GM20431 (cell line): ENCODE measurements around the gene TSC2.

Experiments used
- in situ Hi-C: fragments of 300-500 bp; cut with MseI, MboI; formaldehyde crosslinking; loops from one replicate; pipeline ENCODE4 v1.15.0; 2020; ENCODE audit warnings: low sequenced_read_pairs; ENCODE audit not compliant: unreplicated experiment

The TSC2 gene

DNA sequence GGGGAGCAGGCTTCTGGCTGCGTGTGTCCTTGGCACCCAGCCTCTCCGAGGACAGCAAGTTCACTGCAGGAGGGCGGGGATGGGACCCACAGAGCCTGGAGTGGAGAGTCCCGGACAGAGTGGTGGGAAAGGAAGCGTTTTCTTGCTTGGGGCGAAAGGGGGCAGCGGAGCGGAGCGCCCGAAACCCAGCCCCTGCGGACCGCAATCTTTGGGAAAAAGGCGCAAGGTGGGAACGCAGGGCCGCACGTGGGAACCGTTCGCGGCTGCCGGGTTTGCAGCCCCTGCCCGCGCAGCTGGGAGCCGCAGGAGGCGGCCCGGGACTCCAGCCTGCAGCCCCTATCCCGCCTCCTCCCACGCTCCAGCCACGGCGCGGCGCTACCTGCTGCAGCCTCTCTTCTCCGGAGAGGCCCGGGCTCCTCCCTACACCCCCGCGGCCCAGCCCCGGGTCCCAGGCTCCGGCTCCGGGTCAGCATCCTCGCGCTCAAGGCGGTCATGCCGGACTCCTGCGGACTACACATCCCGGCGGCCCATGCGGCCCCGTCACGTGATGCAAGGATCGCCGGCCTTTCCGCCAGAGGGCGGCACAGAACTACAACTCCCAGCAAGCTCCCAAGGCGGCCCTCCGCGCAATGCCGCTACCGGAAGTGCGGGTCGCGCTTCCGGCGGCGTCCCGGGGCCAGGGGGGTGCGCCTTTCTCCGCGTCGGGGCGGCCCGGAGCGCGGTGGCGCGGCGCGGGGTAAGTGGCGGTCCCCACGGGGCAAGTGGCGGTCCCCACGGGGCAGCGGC, at the start of gene TSC2, which contains the start of gene NTHL1:
Gene TSC2 (plus strand): TSS at position 656 of the 786 bp plus-strand sequence. CDS start 631 bp downstream, outside the sequence.
Gene NTHL1 (minus strand): TSS at position 505 of the 786 bp plus-strand sequence. CDS start 11 bp downstream, at position 494.
- in situ Hi-C loops = no loop called here

DNA sequence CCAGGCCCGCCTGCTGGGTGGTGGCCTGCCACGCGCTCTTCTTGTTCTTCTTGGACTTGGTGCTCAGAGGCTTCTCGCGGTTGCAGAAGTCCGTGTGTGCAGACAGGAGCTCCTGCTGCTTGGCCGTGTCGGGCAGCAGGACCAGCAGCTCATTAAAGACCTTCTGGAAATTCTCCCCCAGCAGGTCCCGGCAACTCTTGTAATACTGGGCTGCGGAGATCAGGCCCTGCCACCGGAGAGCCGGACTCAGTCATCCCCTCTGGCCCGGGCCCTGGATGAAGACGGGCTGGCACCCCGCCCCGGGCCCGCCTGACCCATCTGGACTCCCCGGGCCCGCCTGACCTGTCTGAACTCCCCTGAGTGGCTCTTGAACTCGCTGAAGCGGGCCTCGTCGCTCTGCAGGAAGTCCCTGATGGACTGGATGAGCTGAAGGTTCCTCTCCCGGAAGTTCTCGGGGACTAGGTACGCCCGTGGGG, 49.4 kb upstream of the TSC2 start:
- in situ Hi-C loops = no loop called here

DNA sequence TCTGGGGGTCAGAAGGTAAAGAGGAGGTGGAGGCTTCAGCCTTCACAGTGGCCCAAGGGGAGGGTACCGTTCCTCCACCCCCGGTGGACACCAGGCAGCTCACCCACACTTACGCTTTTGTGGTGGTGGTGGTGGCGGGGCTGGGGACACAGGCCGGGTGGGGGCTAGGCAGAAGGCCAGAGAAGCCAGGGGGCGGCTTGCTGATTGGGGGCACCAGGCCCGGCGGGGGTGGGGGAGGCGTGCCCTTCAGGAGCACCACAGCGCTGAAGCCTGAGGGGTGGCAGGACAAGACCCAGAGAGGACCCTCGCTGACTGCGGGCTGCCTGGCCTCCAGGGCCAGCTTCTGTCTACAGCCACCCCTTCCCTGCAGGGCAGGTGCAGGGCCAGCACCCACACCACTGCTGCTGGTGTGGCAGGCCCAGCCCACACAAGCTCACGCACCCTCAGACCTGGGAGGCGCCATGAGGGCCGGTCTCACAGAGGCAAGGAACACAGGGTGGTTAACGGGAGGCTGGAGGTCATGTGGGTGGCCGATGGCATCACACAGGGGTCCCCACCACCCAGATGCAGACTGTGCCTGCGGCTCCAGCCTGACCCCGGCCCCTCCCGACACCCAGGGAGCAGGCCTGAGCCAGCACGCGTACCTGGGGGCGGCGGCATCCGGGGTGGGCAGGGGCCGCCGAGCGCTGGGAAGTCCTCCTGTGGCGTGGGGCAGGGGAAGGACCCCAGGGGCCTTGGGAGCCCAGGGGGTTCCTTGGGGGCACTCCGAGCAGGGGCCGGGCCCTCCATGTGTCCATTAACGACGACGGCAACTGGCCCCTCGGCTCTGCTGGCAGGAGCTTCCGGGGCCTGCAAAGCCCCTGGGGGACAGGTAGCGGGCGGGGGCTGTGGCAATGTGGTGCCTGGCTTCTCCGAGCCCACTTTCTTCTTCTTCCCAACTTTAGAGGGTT, 48.7 kb upstream of the TSC2 start:
- in situ Hi-C loops = no loop called here

DNA sequence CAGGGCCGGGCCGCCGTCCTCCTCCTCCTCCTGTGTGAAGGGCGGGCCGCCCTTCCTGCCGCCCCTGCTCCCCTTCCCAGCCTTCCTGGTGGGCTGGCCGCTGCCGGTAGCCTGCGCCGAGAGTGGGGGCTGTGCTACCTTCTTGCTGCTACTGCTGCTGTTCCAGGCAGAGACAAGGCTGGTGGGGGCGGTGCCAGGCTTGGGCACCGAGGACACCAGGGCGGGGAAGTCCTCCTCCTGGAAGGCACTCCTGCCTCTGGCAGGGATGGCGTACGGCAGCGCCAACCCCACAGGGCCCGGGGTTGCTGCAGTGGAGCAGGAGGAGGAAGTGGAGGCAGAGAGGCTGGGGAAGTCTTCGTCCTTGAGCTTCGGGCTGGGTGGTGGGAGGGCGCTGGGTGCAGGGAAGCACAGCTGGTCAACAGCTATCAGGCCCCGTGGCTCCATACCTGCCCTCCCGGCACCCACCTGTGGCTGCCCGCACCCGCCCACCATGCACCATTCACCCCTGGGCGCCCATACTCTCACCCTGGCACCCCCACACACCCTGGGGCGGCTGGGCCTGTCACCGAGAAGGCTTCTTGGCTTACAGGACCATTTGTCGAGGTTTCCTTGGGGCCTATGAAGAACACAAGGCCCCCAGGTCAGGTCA, 47.8 kb upstream of the TSC2 start:
- in situ Hi-C loops = no loop called here

DNA sequence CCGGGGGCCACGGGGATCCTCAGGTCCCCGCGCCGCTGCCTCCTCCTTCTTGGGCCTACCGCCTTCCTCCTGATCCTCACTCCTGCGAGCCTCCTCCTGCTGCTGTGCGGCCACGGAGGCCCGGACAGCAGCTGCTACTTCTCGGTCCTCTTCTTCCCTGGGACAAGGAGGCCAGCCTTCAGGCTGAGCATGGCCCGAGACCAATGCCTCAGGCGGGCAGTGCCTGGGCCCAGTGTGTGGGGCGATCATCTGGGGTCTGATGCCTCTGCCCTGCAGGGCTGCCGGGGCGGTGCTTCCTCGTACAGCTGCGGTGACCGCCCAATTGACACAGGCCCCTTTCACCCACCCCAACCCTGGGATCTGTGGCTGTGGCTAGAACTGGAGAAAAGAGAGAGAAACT, 46.8 kb upstream of the TSC2 start:
- in situ Hi-C loops = no loop called here

DNA sequence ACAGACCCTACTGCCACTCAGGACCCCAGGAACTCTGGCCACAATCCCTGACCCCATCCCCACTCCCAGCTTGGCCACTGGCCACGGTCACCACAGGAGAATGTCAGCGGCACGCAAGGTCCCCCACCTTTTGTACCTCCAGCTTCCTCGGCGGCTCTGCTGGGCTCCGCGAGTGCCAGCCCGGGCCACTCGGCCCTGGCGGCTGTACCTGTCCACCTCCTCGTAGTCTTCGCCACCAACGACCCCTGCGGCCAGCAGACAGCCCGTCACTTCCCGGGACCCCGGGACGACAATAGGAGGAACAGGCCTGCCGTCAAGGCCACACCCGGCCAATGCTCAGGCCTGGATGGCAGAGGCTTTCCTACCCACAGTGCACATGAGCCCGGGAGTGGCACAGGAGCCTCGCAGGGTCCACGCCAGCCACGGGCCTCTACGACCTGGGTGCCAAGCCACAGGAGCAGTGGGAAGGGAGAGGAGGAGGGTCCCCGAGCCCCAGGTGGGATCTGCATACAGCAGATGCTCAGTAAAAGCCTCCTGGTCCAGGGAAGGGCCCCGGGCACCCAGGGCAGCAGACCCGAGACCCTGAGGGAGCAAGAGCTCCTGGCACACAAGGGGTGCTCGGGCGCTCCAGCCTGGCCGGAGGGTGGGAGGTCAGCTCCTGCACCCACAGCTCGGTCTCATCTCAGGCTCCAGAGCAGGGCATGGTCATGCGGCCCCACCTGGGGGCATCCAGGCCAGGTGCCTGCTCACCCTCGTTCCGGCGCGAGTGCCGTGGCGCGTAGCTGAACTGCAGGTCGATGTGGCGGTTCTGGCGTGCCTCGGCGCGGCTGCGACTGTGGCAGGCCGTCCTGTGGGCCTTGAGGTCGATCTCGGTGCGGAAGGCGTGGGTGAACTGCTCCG, 46.1 kb upstream of the TSC2 start:
- in situ Hi-C loops = no loop called here

DNA sequence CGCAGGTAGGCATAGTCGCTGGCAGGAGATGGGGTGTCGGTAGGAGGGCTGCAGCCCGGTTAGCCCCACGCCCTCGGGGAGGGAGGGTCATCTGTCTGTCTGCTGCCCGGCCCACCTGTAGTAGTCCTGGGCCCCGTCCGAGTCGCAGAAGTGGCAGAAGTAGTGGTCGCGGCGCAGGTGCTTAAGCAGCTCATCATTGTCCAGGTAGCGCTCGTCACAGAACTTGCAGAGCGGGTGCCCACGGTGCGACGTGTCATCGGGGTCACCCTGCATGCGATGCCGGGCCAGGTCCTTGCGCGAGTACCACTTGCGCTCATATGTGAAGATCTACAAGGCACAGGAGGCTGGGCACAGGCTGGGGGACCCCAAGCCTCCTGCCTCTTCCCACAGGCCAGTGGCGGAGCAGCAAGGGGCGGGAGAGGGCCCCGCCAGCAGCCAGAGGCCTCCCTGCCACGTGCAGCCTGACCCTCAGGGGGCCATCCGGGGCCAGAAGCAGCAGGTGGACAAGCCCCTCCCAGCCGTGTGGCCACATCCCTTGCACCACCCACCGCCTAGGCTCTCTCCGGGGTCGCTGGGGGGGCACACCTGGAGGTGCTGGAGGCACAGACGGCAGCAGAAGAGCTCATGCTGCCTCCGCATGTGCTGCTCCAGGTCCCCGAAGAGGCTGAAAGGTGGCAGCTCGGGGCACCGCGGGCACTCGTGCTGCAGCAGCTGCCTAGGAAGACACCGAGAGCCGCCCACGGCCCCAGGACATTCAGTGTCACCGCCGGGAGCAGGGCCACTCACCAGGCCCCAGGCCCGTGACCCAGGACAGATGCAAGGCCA, 45.2 kb upstream of the TSC2 start:
- in situ Hi-C loops = no loop called here

DNA sequence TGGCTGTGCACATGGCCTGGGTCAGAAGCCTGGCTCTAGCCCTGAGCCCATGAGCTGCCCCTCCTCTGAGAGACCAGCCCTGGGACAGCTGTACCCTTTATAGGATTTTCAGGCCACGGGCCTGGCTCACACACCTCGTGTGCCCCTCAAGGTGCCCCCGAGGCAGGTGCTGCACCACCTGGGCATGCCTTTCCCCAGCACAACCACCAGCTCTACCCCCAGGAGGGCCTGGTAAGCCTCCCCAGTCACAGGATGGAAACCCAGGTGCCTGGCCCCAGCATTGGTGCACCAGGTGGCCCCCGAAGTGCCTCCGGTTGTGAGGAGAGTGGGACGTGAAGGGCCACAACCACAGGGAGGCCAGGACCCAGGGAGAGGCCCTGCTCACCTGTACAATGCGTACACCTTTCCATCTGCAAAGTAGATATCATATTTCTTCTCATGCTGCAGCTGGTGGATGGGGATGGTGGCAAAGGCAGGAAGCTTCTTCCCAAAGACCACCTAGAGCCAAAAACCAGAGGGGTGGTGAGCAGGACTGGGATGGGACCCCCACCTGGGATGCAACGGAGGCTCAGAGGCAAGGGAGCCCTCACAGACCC, 44.5 kb upstream of the TSC2 start:
- in situ Hi-C loops = no loop called here

DNA sequence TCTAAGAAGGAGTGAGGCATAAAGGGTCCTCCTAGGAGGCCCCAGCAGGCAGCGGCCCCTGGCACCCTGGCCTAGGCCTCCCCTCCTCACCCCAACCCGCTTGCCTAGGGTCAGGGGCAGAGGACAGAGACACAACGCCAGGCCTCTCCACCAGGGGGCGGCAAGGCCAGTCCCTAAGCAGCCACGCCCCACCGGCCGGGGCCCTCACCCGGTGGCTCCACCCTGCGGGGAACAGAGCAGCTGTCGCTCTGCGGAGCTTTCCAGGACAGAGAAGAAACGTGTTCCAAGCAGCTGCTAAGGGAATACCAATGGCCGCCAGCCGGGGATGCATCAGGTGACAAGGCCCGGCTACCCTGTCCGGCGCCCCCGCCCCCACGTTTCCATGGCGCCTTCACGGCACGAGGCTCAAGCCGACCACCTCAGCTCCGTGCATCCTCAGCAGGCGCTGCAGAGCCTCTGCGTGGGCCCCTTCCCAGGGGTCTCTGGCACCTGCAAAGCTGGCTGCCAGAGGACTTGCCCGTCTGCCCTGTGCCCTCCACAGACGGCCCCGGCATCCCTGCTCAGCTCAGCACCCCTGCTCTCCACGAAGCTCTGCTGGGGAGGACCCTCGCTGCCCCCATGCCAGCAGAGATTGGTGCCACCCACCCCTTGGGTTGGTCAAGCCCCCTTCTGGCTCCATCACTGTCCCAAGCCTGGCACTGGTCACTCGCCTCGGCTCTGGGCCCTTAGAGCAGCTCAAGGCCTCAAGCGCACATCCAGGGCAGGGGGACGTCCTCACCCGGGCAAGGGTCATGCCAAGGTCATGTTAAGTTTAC, 43.8 kb upstream of the TSC2 start:
- in situ Hi-C loops = no loop called here

DNA sequence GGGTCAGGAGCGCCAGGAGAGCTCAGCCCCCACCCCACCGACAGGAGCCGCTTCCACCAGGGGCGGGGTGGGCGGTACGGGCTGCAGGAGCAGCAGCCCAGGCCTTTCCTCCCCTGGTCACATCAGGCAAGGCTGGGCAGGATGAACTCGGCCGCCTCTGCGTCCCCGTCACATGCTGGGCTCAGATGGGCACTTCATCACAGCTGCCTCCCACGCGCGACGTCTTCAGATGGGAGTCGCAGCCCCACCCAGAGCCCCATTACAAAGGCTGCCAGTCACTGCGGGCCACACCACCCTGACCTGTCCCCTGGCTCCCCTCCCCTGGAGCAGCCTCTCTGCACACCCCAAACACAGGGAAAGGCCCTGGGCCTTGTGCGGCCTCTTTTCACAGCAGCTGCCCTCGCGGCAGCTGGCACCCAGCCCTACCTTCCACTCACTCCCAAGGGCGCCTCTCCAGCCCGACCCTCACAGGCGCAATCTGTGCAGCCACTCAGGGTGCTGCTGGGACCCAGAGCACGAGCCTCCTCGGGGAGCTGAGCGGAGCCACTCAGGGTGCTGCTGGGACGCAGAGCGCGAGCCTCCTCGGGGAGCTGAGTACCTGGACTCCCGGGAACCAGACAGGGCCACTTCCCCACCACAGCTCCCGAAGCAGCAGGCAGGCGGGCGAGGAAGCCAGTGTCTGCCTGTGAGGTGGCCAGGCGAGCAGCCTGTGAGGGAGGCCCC, 42.8 kb upstream of the TSC2 start:
- in situ Hi-C loops = no loop called here

DNA sequence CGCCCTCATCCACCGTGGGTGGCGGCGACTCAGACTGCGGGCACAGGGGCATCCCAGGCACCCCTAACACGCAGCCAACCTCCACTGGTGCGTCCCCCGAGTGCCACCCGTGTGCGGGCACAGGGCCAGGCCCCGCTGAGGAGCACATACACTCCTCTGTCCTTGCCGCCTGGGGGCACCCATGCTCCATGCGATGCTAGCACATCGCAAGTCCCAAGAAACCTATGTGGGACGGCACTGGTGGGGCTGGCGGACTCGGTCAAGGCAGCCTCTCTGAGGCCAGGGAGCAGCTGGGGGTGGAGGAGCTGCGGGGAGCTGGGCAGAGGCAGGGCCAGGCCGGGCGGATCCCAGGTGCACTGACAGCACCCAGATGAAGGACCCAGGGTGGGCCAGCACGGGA, 42.1 kb upstream of the TSC2 start:
- in situ Hi-C loops = no loop called here

DNA sequence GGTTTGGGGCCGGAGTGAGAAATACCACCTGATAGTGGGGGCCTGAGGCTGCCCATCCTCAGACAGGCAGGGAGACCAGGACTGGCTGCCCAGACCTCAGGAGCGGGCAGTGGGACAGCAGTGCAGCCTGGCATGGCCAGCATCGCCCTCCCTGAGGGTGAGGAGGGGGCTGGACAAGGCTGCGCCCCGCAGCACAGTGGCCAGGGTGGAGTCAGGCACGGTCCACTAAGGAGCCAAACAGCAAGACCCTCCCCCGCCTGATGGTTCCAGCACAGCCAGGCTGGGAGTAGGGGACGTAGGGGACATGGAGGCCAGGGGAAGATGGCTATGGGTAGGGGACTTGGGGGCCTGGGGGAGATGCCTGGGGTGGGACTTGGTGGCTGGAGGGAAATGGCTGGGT, 41.5 kb upstream of the TSC2 start:
- in situ Hi-C loops = no loop called here

DNA sequence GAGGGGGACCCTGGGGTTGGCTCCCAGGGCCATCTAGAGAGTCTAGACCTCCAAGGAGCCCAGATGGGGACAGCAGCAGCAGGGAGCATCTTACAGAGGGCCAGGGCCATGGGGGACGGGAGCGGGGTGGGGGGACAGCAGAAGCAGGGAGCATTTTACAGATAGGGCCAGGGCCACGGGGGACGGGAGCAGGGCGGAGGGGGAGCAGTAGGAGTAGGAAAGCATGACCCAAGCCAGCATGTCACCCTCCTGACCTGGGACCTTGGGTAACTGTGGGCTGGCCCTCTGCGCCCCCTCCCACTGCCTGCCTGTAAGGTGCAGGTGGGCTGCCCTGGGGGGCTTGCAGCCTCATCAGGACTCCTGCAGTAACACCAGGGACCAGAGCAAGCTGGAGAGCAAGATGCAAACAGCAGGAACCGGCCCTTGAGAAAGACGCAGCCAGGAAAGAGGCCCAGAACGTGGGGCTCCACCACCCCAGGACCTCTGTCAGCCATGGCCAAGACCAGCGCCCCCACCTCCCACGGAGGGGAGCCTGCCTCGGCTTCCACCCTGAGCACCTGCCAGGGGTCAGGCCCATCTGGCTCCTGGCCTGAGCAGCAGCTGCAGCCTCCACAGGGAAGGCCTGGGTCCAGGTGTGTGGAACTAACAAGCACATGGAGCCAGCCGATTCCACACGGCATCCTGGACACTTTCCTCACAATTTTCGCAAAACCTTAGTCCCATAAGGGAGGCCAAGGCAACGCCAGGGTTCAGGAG, 40.5 kb upstream of the TSC2 start:
- in situ Hi-C loops = no loop called here

DNA sequence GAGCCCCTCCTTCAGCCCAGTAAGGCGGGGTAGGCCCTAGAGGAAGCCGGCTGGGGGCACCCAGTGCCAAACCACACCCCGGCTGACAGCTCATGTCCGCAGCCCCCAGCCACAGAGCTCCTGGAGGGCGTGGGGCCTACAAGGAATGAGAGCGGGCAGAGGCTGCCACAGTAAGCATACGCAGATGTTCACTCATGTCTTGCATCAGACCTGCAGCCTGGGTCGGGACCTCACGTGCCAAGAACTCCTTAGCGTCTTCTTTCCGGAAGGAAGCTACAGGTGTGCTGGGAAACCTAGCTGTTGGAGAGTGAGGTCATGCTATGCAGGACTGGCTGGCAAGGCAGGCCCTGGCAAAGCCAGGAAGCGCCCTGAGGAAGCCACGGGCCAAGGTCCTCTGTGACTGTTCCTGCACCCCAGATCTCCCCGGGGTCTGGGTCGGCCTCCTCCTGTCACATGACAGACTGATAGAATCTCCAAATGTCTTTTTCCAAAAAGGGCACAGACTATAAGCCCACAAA, 39.7 kb upstream of the TSC2 start:
- in situ Hi-C loops = no loop called here

DNA sequence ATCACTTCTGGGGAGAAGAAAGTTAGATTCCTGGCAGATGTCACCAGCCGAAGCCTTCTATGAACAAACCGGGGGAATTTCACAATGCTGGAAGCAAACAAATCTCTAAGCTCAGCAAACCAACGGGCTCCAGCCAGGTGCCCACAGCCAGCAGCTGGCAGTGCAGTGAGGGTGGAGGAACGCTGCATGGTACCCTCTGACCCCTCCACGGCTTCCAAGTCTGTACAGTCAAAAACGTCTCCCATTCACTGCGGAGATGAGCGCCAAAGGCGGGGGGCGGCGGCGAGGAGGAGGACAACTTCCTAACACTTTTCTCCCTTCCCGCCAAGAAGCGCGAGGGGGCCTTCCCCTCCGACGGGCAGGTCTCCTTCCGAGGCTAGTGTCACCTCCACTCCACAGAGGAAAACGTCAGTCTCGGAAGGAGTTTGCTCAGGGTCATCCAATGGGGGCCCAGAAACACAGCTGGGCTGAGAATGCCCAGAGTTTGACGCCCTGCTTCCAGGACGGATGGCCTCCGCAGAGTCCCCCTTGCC, 39.1 kb upstream of the TSC2 start:
- in situ Hi-C loops = no loop called here
